GM19328 (cell line): Measurements from ENCODE around the gene HDGFL1.

Experiments
- ATAC-seq: cut with Tn5 transposase; IDR thresholded peaks from one replicate; pipeline ENCODE4 v1.9.1; 2021; ENCODE audit warnings: mild to moderate bottlenecking, moderate library complexity; ENCODE audit not compliant: unreplicated experiment

The HDGFL1 gene

GRCh38 chr6:22589118-22589517 lies 19.8 kb downstream of the HDGFL1 start:
- no peak for ATAC-seq

DNA sequence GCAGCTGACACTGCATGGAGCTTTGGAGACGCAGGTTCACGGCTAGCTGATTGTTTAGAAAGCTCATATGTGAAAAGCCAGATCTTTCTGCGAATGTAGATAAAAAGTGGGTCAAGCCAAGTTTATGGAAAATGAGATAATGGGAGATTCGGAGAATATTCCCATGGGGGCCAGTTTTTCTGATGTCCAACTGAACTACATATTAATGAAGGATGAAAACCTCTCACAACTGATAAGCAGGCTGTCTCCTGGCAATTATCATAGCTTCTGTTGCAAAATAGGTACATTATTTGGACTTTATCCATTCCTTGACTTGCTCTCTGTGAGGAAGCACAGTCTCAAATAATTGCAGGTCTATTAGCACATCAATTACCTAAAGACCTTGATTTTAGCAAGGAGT lies 21.1 kb downstream of the HDGFL1 start:
- ATAC-seq = no peak

GRCh38 chr6:22593895-22594294 lies 24.5 kb downstream of the HDGFL1 start:
- no peak for ATAC-seq

DNA sequence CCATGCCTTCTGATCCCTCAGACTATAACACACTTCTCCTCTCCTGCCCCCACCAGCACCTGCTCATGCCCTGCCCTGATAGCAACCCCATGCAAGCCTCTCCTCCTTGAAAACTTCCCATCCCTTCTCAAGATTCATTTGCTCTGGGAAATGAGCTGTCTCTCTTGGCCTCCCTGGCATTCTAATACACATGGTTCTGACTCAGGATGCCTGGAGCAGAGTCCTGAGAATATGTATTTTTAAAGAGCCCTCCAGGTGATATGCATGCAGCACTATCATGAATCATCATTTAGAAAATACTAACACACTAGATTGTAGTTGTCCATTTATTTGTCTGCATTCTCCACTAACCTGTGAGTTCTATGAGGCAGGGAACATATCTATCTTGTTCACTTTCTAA lies 26.6 kb downstream of the HDGFL1 start:
- no peak for ATAC-seq

DNA sequence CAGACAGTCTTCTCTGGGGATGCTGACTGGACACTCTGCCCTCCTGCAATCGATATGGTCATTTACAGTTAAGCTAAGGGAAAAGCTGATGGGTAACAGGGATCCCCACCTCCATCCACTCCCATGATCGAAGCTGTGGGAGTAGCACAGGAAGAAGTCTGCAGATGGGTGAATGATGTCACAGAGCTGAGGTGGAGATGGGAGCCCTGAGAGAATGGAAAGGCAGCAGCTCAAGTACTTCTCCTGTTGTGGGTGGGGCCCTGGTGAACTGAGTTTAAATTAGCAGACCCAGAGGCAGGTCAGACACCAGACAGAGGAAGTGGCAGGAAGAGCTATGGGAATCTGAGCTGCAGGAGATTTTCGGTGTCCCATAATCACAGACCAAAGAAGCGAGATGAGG lies 29.0 kb downstream of the HDGFL1 start:
- no peak for ATAC-seq

GRCh38 chr6:22600059-22600458 lies 30.7 kb downstream of the HDGFL1 start:
- no peak for ATAC-seq

DNA sequence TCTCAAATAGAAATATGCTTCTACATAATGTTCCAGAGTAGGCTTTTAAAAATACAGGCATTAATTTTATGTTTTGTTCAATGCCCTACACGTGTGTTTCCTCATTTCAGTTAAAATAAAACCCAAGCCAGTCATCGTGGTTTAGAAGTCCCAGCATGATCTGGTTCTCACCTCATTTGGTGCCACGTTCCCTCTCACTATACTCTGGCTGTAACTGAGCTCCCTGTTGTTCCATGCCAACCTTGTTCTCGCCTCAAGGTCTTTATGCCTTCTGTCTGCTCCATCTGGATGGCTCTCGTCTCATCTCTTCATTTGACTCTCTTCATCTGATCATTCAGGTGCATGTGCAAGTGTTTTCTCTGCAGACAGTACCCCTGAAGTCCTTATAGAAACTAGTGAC lies 32.6 kb downstream of the HDGFL1 start:
- no peak for ATAC-seq

DNA sequence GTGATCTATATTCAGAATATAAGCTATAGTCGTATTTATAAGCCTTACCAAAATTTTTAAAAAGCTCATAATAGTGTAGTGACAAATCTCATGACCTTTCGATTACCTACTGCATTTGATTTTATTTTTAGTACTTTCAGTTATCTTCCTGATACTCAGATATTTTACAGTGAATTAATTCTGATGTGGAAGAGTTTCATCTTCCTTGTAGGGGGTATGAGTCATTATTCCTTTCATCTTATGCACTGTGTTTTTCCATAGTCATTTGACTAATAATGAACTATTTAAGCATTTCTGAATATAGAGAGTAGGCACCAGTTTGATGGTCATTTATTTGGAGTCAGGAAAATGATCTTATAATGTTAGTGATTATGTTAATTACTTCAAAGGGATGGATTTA lies 36.4 kb downstream of the HDGFL1 start:
- no peak for ATAC-seq

- ATAC-seq = no peak
These were observed 40.8 kb downstream of the HDGFL1 start for GRCh38 chr6:22610127-22610526.

- no peak for ATAC-seq
These were observed 42.9 kb downstream of the HDGFL1 start for GRCh38 chr6:22612236-22612635.

- ATAC-seq = no peak
These were observed 43.7 kb downstream of the HDGFL1 start for GRCh38 chr6:22613051-22613450.

DNA sequence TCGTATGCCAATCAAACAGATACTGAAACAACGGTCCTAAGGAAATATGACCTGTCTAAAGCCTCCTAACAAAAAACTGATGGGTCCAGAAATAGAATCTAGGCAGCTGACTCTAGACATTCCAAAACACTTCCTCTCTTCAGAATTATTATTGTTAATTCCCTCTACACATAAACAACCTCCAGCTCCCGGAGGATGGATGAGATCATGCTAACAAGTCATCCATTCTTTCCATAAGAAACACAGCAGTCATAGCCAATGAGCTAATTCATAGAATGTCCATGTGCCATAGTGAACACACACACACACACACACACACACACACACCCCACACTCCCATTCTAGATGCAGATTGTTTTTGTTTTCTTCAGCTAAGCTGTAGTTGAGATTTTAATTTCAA lies 44.3 kb downstream of the HDGFL1 start:
- no peak for ATAC-seq

- no peak for ATAC-seq
These were observed 45.2 kb downstream of the HDGFL1 start for GRCh38 chr6:22614547-22614946.

GRCh38 chr6:22621028-22621427 lies 51.7 kb downstream of the HDGFL1 start:
- ATAC-seq = no peak
